ENCODE results near the gene TSNAX.

TSNAX gene

DNA sequence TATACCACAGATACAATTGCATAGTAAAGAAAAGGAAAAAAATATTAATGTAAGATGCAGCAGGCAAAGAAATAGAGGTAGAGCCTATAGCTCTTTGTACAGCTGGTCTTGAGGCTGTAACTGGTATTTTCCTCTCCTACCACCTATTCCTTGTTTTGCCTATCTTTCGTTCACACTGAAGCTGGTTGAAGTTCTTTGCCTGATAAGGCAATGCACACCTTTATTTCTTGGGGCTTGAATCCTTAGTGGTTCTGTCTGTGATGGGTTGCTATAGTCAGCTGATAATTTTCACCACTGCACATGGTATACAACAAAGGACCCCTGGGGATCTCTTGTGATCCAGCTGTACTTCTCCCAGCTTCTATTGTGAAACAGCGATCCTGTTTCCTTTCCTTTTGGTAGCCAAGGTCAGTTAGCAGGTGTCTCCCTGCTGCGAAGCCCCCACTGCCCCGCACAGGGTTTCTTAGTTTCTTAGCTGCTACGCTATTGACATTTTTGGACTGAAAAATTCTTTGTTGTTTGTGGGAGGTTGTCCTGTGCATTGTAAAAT lies 9.9 kb upstream of the TSNAX start:
- no peak for DNase-seq (ENCODE audit: low read depth)

DNA sequence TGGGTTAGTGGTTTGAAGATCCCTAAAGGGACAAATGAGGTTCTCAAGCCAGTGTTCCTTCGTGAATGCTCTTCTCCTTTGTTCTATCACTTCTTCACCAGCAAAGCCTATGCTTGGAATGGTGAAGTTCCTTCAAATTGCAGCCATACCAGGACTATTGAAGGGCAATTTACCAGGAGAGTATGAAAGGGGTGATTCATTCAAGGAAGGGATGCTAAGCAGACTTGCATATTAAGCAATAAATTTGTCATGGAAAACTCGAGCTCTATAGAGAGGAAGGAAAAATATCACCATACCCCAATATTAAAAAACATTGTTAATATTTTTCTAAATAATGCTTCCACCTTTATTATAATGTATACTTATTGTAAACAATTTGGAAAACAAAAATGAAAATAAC lies 9.3 kb upstream of the TSNAX start:
- DNase-seq (ENCODE audit: low read depth), result no peak

- no peak for DNase-seq (ENCODE audit: low read depth)
Measured at GRCh38 chr1:231522038-231522437, 6.4 kb upstream of the TSNAX start.

- no peak for DNase-seq (ENCODE audit: low read depth)
Measured at GRCh38 chr1:231522931-231523642, 5.4 kb upstream of the TSNAX start.

- no peak for DNase-seq (ENCODE audit: low read depth)
Measured at GRCh38 chr1:231523816-231524215, 4.7 kb upstream of the TSNAX start.

DNA sequence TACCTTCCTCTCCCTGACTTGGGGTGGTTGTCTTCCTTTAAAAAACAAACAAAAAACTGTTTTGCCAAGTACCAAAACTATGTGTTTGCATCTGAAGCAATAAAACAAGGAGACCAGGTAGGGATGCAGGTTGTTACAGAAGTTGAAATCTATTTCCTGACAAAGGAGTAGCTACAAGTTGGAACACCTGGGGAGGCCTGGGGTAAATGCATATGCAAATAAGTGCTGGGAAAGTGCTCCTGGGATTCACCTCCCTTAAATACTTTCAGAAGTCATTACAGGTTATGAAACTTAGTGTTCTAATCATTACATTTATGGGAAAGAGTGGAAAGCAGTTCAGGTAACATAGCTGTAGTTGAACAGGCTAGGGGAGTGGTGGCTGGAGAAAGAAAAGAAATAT lies 1.9 kb upstream of the TSNAX start:
- no peak for DNase-seq (ENCODE audit: low read depth)

GRCh38 chr1:231527586-231528171 lies 790 bp upstream of the TSNAX start:
- DNase-seq (ENCODE audit: low read depth), result no peak

GRCh38 chr1:231533240-231533639 lies 4.8 kb downstream of the TSNAX start:
- no peak for DNase-seq (ENCODE audit: low read depth)

- DNase-seq (ENCODE audit: low read depth), result no peak
Measured at GRCh38 chr1:231534703-231535159, 6.3 kb downstream of the TSNAX start.

DNA sequence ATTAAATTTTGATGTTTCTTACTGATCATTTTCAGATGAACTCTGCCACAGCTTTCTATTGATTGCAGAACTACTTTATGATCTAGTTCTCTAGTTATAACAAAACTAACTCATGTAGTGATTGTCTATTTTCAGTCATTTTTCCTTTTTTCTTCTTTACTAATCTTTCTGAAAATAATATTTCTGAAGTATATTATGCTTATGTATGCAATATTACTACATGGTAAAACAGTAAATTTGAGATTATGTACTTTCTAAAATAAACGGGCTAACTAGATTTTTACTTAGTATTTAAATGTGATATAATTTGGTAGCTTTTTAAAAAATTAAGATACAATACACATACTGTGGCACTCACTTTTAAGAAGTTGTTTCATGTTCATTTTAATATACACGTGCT lies 7.6 kb downstream of the TSNAX start:
- no peak for DNase-seq (ENCODE audit: low read depth)

GRCh38 chr1:231540847-231541246 lies 12.4 kb downstream of the TSNAX start:
- DNase-seq (ENCODE audit: low read depth), result no peak

- no peak for DNase-seq (ENCODE audit: low read depth)
Measured at GRCh38 chr1:231541842-231542241, 13.4 kb downstream of the TSNAX start.

DNA sequence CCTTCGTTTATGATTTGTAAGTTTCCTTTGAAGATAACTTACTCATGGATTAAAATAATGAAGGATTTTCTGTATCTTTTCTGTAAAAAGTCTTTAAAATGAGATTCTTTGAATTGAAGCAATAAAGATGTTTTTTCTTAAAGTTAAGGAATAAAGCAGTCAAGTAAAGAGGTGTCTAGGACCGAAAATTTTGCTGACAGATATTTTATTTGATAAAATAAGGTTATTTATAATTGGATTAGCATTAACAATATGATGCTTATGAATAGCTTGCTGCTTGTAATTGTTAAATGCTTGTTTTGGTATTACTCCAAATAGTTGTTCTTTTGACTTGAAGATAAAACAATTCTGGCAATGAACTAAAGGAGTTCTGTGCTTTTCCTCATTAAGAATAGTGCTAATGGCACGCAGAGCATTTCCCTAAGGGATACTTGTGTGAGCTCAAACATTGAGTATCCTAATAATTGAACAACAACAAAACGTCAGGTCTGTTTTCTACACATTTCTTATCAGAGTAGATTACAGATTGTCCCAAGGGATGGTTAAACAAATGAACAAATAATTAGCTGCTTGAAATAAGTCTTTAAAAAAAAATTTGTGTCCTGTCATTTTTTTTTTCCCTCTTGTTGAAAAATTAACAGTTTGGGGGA lies 16.6 kb downstream of the TSNAX start:
- DNase-seq (ENCODE audit: low read depth), result no peak

DNA sequence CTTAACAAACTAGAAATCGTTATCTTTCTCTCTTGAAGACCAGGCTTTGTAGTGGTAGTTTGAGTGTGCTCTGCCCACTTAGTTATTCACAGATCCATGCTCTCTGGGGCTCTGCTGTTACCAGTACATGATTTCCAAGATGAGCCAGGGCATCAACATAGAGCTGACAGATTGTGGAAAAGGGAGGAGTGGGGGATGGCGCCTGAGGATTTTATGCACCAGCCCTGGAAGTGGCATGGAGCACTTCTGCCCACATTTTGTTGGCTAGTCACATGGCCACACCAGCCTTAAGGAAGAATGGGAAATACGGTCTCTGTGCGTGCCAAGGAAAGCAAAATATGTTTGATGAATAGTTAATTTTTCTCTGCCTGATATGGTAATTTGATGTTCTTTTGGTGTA lies 18.2 kb downstream of the TSNAX start:
- DNase-seq (ENCODE audit: low read depth), result no peak

- no peak for DNase-seq (ENCODE audit: low read depth)
Measured at GRCh38 chr1:231549733-231550447, 21.4 kb downstream of the TSNAX start.

DNA sequence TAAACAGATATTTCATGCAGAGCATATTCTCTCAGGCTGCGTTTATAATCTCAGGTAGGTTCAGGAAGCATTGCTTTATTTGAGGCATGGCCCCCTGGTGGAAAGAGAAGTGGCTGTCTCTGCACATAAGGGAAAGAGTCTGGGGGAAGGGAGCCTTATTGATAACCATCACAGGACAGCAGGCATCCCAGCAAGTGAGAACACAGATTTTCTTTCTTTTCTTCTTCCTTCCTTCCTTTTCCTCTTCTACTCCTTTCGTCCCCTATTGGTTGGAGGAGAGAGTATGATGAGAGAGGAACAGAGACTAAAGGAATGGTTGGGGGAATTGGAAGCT lies 21.9 kb downstream of the TSNAX start:
- peak; percentile 28 for DNase-seq (ENCODE audit: low read depth)

DNA sequence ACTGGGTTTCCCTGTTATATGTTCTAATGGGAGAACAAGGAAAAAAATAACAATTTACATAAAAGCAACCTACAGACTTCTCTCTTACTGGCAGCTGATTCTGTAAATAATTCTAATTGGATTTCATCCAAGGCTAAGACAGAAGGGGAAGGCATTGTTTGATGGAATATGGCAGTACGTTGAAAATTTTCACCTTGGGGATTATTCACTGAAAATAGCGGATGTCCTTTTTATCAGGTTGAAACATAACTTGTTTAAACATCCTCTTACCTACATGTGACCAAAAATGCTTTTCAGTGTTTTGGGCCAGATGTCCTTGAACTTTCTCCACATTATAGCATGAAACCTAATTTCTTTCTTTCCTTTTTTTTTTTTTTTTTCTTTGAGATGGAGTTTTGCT lies 24.9 kb downstream of the TSNAX start:
- no peak for DNase-seq (ENCODE audit: low read depth)

- DNase-seq (ENCODE audit: low read depth), result no peak
Measured at GRCh38 chr1:231554969-231555368, 26.5 kb downstream of the TSNAX start.

DNA sequence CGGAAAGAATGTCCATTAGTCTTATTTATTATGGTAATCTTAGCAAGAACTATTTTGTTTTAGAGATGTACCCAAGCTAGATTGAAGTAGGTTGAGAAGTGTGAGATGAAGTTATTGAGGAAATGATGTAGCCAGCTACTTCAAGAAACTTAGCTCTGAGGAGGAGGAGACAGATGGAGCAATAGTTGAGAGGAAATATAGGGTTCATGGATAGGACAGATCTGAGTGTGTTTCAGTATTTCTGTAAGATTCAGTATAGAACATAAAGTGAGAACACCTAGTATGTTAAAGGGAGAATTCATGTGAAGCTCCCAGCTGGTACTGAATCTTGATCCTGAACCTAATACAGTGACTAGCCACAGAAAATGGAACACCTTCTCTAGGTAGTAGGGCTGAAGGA lies 28.9 kb downstream of the TSNAX start:
- peak; percentile 63 for DNase-seq (ENCODE audit: low read depth)

DNA sequence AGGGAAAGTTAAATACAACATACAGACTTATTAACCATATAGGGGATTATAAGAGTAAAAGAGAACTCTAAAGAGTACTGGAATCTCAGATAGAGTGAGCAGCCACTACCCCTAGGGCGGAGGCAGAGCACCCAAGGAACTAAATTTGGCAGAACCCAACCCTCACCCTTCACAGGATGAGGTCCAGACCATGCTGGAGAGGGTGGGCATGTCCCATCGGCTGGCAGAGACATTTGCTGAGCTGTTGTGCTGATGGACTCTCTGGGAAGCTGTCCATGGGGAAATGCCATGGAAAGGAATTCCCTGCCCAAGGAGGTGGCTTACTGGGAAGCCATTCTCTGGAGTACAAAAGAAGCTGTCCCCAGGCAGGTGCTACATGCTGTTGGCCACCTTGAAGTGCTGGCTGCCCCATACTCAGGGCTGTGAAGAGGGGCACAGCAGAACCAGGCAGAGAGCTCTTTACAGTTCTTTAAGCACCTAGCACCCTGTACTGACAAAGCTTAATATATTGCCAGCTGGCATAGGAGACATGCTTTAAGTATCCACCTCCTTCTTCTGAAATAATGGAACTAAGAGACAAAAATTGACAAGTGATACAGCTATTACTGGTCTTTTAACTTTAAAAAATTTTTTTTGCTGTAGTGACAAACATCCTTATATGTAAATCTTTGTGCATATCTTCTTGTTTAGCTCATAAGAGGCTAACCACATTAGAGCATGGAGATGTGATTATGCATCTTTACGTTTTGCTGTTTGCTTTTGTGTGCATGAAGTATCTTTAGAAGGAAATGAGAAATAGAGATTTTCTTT lies 29.6 kb downstream of the TSNAX start:
- peak; percentile 59 for DNase-seq (ENCODE audit: low read depth)

DNA sequence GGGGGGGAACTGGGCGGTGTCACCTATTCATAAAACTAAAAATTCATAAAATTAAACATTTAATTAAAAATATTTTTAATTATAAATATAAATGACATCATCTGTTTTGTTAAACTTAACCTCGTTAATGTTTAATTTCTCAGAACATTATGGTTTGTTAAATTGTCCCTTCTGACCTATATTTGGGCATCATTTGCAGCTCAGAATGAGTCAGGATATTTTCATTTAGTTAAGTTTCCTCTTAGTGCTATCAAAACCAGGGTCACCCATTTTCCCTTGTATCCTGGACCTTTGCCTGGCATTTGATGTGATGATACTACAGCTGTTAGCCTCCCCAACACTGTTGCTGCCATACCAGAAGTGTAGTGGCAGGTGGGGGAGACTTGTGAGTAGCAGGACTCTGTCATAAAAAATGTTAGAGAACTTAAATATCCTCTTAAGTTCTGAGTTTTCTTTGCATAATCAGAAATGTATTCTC lies 30.3 kb downstream of the TSNAX start:
- DNase-seq (ENCODE audit: low read depth), result no peak

Measured in iris pigment epithelial cell (primary cell).